Liver (tissue), 9 donors: ENCODE results near the gene CRTAP. TPM values are rescaled to one million over a fixed set of nuclear protein-coding genes. Genes with fewer than 3 reads are reported as not detected.

Source experiments
- DNase-seq: peaks from one replicate; pipeline ENCODE4 v3.0.0-alpha.2; 2017; ENCODE audit warnings: low spot score
- H3K27ac ChIP-seq, 2 donors: one replicate each; pipeline ENCODE4 v1.7.0; 2013; ENCODE audit warnings: inconsistent platforms in 2 of 2, low read length in 2 of 2, control low read depth in 1 of 2, low read depth in 1 of 2, mild to moderate bottlenecking in 1 of 2
- H3K27me3 ChIP-seq, 4 donors: one replicate each; pipeline versions ENCODE4 v1.6.1 to v1.7.0; 2013; ENCODE audit warnings: low read length in 3 of 4, inconsistent platforms in 1 of 4, mild to moderate bottlenecking in 1 of 4, moderate library complexity in 1 of 4; ENCODE audit not compliant: control insufficient read depth in 4 of 4, insufficient read depth in 4 of 4
- H3K36me3 ChIP-seq, 4 donors: one replicate each; pipeline versions ENCODE4 v1.6.1 to v1.7.0; 2013; ENCODE audit warnings: low read length in 3 of 4, mild to moderate bottlenecking in 3 of 4, low read depth in 1 of 4, moderate library complexity in 1 of 4; ENCODE audit not compliant: control insufficient read depth in 4 of 4, insufficient read depth in 3 of 4
- H3K4me1 ChIP-seq, 4 donors: one replicate each; pipeline versions ENCODE4 v1.6.1 to v1.7.0; 2013; ENCODE audit warnings: low read length in 3 of 4, mild to moderate bottlenecking in 3 of 4, moderate library complexity in 1 of 4; ENCODE audit not compliant: control insufficient read depth in 4 of 4, insufficient read depth in 4 of 4
- H3K4me3 ChIP-seq, 3 donors: one replicate each; pipeline versions ENCODE4 v1.6.1 to v1.7.0; 2013; ENCODE audit warnings: low read length in 3 of 3, control low read depth in 1 of 3, low read depth in 1 of 3, mild to moderate bottlenecking in 1 of 3
- H3K9ac ChIP-seq, 2 donors: one replicate each; pipeline ENCODE4 v1.7.0; 2013; ENCODE audit warnings: low read length in 2 of 2, mild to moderate bottlenecking in 2 of 2, moderate library complexity in 2 of 2, control low read depth in 1 of 2, low read depth in 1 of 2
- H3K9me3 ChIP-seq, 4 donors: one replicate each; pipeline versions ENCODE4 v1.6.1 to v1.7.0; 2013; ENCODE audit warnings: low read length in 3 of 4; ENCODE audit not compliant: control insufficient read depth in 4 of 4
- CTCF ChIP-seq: fragments of 150-350 bp; IDR thresholded peaks from 2 replicates; pipeline ENCODE4 v1.5.1; 2017; ENCODE audit warnings: improper control_type of control experiment, low read depth, low read length; ENCODE audit not compliant: missing input control
- EGR1 ChIP-seq, 2 donors: IDR thresholded peaks; 2 replicates each; pipeline ENCODE4 v1.6.1; 2016 to 2018; ENCODE audit warnings: antibody characterized with exemption in 2 of 2, low read depth in 2 of 2
- FOXA1 ChIP-seq: IDR thresholded peaks from 2 replicates; pipeline ENCODE4 v1.6.1; 2016; ENCODE audit warnings: antibody characterized with exemption
- GABPA ChIP-seq, 2 donors: IDR thresholded peaks in 1 of 2; conservative IDR thresholded peaks in 1 of 2; 2 replicates each; pipeline ENCODE4 v1.6.1; 2016; ENCODE audit warnings: antibody characterized with exemption in 2 of 2, mild to moderate bottlenecking in 1 of 2, moderate library complexity in 1 of 2
- HNF4A ChIP-seq, 2 donors: conservative IDR thresholded peaks; 2 replicates each; pipeline ENCODE4 v1.6.1; 2016; ENCODE audit warnings: antibody characterized with exemption in 2 of 2, mild to moderate bottlenecking in 2 of 2
- HNF4G ChIP-seq: IDR thresholded peaks from 2 replicates; pipeline ENCODE4 v1.6.1; 2016; ENCODE audit warnings: antibody characterized with exemption
- JUND ChIP-seq, 2 donors: IDR thresholded peaks; 2 replicates each; pipeline ENCODE4 v1.6.1; 2016; ENCODE audit warnings: antibody characterized with exemption in 2 of 2
- MAX ChIP-seq: IDR thresholded peaks from 2 replicates; pipeline ENCODE4 v1.6.1; 2016; ENCODE audit warnings: antibody characterized with exemption
- NR2F2 ChIP-seq: IDR thresholded peaks from 2 replicates; pipeline ENCODE4 v1.6.1; 2016; ENCODE audit warnings: antibody characterized with exemption
- REST ChIP-seq: IDR thresholded peaks from 2 replicates; pipeline ENCODE4 v1.6.1; 2016; ENCODE audit warnings: antibody characterized with exemption, mild to moderate bottlenecking
- RXRA ChIP-seq, 2 donors: IDR thresholded peaks; 2 replicates each; pipeline ENCODE4 v1.6.1; 2017 to 2018; ENCODE audit warnings: antibody characterized with exemption in 2 of 2, mild to moderate bottlenecking in 1 of 2
- SP1 ChIP-seq: IDR thresholded peaks from 2 replicates; pipeline ENCODE4 v1.6.1; 2018; ENCODE audit warnings: antibody characterized with exemption, mild to moderate bottlenecking
- TAF1 ChIP-seq: conservative IDR thresholded peaks from 2 replicates; pipeline ENCODE4 v1.6.1; 2016; ENCODE audit warnings: antibody characterized with exemption, mild to moderate bottlenecking
- YY1 ChIP-seq: IDR thresholded peaks from 2 replicates; pipeline ENCODE4 v1.6.1; 2016; ENCODE audit warnings: antibody characterized with exemption, mild to moderate bottlenecking
- ZBTB33 ChIP-seq: IDR thresholded peaks from 2 replicates; pipeline ENCODE4 v1.6.1; 2016; ENCODE audit warnings: antibody characterized with exemption
- WGBS: extraction: QIAGEN DNeasy Blood & Tissue Kit; methylation state at CpG from one replicate; pipeline ENCODE4 v1.1.7; 2013; 5-methylcytosine and 5-hydroxymethylcytosine counted together
- polyA plus RNA-seq, 2 donors: library from polyadenylated mRNA; stranded (reverse) in 1 of 2; unstranded in 1 of 2; fragments of 200-250 nt in 1 of 2; fragments of >200 nt in 1 of 2; fragmentation: Nextera tagmentation in 1 of 2; extraction: Ambion mirVana in 1 of 2; gene quantifications; one replicate each; pipeline versions ENCODE4 v1.2.1 to v1.2.3, GENCODE V29; 2013 to 2015
- total RNA-seq, 2 donors: library from RNA; depleted of rRNA; stranded (reverse); fragments of >200 nt; gene quantifications; one replicate each; pipeline ENCODE4 v1.2.3, GENCODE V29; 2014
- donor health status: healthy.
- donor health status: healthy.
- donor health status: healthy.
- donor health status: healthy.
- donor health status: healthy.

Gene CRTAP
- total and polyA plus RNA-seq, 4 donors = 26.5 to 47.6 (median 38.5) TPM

- DNase-seq = no peak
- no peaks in the 10 kb centered on the region for H3K27me3 ChIP-seq
These were observed 14.1 kb upstream of the CRTAP start for GRCh38 chr3:33099701-33100100.

More at GRCh38 chr3:33099701-33100100, 14.1 kb upstream of the CRTAP start:
- WGBS = 63% methylated on average over 3 of the region's 3 CpGs
- Histone ChIP-seq H3K4me1 (peaks cover 0 to 14% (median 9%) of the 10 kb centered on the region in 4 donors), H3K36me3 (no peaks in the 10 kb centered on the region), H3K4me3 (no peak overlapping the region), H3K9ac (no peak overlapping the region), H3K9me3 (no peaks in the 10 kb centered on the region), H3K27ac (no peak overlapping the region)
- no peak for TF ChIP-seq MAX
- no peak for TF ChIP-seq NR2F2
- no peak for TF ChIP-seq YY1
- no peak for TF ChIP-seq HNF4G
- TF ChIP-seq HNF4A (conservative IDR thresholded peaks at IDR 0.05) = no peak
- no peak for TF ChIP-seq RXRA (IDR thresholded peaks at IDR 0.05)
- TF ChIP-seq SP1 = no peak
- no peak for TF ChIP-seq GABPA (IDR thresholded peaks at IDR 0.05 in 1 of 2, conservative IDR thresholded peaks at IDR 0.05 in 1 of 2)
- TF ChIP-seq EGR1 (IDR thresholded peaks at IDR 0.05; ENCODE audit: low read depth in 2 of 2) = no peak
- TF ChIP-seq REST = no peak
- no peak for TF ChIP-seq JUND (IDR thresholded peaks at IDR 0.05)
- TF ChIP-seq CTCF = no peak
- TF ChIP-seq FOXA1 = no peak
- no peak for TF ChIP-seq TAF1
- TF ChIP-seq ZBTB33 = no peak
